ENCODE data around the gene COPS3. TPM values are rescaled to one million over a fixed set of nuclear protein-coding genes. Genes with fewer than 3 reads are reported as not detected.

Gene COPS3
- total and polyA plus RNA-seq, 4 donors = 32.9 to 63.3 (median 50.2) TPM

- no peak overlapping the region for H3K9ac ChIP-seq (ENCODE audit: insufficient read depth in 1 of 2, low read length in 2 of 2)
- H3K36me3 ChIP-seq (ENCODE audit: control insufficient read depth in 4 of 4, insufficient read depth in 4 of 4, low read length in 4 of 4) = peaks cover 39 to 87% (median 55%) of the 10 kb centered on the region in 4 donors
- no peaks in the 10 kb centered on the region for H3K27me3 ChIP-seq (ENCODE audit: control insufficient read depth in 3 of 3, insufficient read depth in 3 of 3, low read length in 2 of 3)
- H3K4me3 ChIP-seq = no peak overlapping the region
- TF ChIP-seq CTCF (IDR thresholded peaks at IDR 0.05; ENCODE audit: control extremely low read depth, extremely low read depth) = no peak
- DNase-seq = no peak
- H3K9me3 ChIP-seq (ENCODE audit: control insufficient read depth in 4 of 4, insufficient read depth in 3 of 4, low read length in 3 of 4) = no peaks in the 10 kb centered on the region
- no peaks in the 10 kb centered on the region for H3K4me1 ChIP-seq (ENCODE audit: control insufficient read depth in 5 of 5, insufficient read depth in 5 of 5, low read length in 5 of 5)
- WGBS, 2 donors = 97 to 99% methylated on average over 8 of the region's 8 CpGs
- H3K27ac ChIP-seq (ENCODE audit: low read depth in 1 of 2, low read length in 1 of 2) = no peak overlapping the region
- ATAC-seq (ENCODE audit: insufficient read depth, low FRiP score) = no peak
Observed at GRCh38 chr17:17220529-17220928, 60.5 kb downstream of the COPS3 start.

GRCh38 chr17:17217995-17218394 lies 63.1 kb downstream of the COPS3 start:
- ATAC-seq (ENCODE audit: insufficient read depth, low FRiP score) = no peak

GRCh38 chr17:17216776-17217175 lies 64.3 kb downstream of the COPS3 start:
- no peak overlapping the region for H3K9ac ChIP-seq (ENCODE audit: insufficient read depth in 1 of 2, low read length in 2 of 2)
- no peak overlapping the region for H3K4me3 ChIP-seq
- no peak for TF ChIP-seq CTCF (IDR thresholded peaks at IDR 0.05; ENCODE audit: control extremely low read depth, extremely low read depth)
- ATAC-seq (ENCODE audit: insufficient read depth, low FRiP score) (no peak), DNase-seq (no peak)
- WGBS, 2 donors = 90 to 96% methylated on average over 16 of the region's 16 CpGs
- H3K36me3 ChIP-seq (ENCODE audit: control insufficient read depth in 4 of 4, insufficient read depth in 4 of 4, low read length in 4 of 4) = peaks cover 35 to 80% (median 41%) of the 10 kb centered on the region in 4 donors
- H3K9me3 ChIP-seq (ENCODE audit: control insufficient read depth in 4 of 4, insufficient read depth in 3 of 4, low read length in 3 of 4) = no peaks in the 10 kb centered on the region
- H3K27ac ChIP-seq (ENCODE audit: low read depth in 1 of 2, low read length in 1 of 2) = no peak overlapping the region
- no peaks in the 10 kb centered on the region for H3K4me1 ChIP-seq (ENCODE audit: control insufficient read depth in 5 of 5, insufficient read depth in 5 of 5, low read length in 5 of 5)
- no peaks in the 10 kb centered on the region for H3K27me3 ChIP-seq (ENCODE audit: control insufficient read depth in 3 of 3, insufficient read depth in 3 of 3, low read length in 2 of 3)

More at GRCh38 chr17:17217995-17218394, 63.1 kb downstream of the COPS3 start:
- Histone ChIP-seq H3K4me3 (no peak overlapping the region), H3K9me3 (ENCODE audit: control insufficient read depth in 4 of 4, insufficient read depth in 3 of 4, low read length in 3 of 4) (no peaks in the 10 kb centered on the region), H3K9ac (ENCODE audit: insufficient read depth in 1 of 2, low read length in 2 of 2) (no peak overlapping the region), H3K4me1 (ENCODE audit: control insufficient read depth in 5 of 5, insufficient read depth in 5 of 5, low read length in 5 of 5) (no peaks in the 10 kb centered on the region), H3K27me3 (ENCODE audit: control insufficient read depth in 3 of 3, insufficient read depth in 3 of 3, low read length in 2 of 3) (no peaks in the 10 kb centered on the region), H3K36me3 (ENCODE audit: control insufficient read depth in 4 of 4, insufficient read depth in 4 of 4, low read length in 4 of 4) (peaks cover 36 to 84% (median 45%) of the 10 kb centered on the region in 4 donors), H3K27ac (ENCODE audit: low read depth in 1 of 2, low read length in 1 of 2) (no peak overlapping the region)
- 93 to 95% methylated on average over 3 of the region's 3 CpGs for WGBS, 2 donors
- no peak for DNase-seq
- TF ChIP-seq CTCF (IDR thresholded peaks at IDR 0.05; ENCODE audit: control extremely low read depth, extremely low read depth) = no peak

- no peak for DNase-seq
- Histone ChIP-seq H3K27me3 (ENCODE audit: control insufficient read depth in 3 of 3, insufficient read depth in 3 of 3, low read length in 2 of 3) (no peaks in the 10 kb centered on the region), H3K36me3 (ENCODE audit: control insufficient read depth in 4 of 4, insufficient read depth in 4 of 4, low read length in 4 of 4) (peaks cover 32 to 79% (median 38%) of the 10 kb centered on the region in 4 donors), H3K9ac (ENCODE audit: insufficient read depth in 1 of 2, low read length in 2 of 2) (no peak overlapping the region), H3K27ac (ENCODE audit: low read depth in 1 of 2, low read length in 1 of 2) (no peak overlapping the region), H3K4me3 (no peak overlapping the region), H3K4me1 (ENCODE audit: control insufficient read depth in 5 of 5, insufficient read depth in 5 of 5, low read length in 5 of 5) (no peaks in the 10 kb centered on the region), H3K9me3 (ENCODE audit: control insufficient read depth in 4 of 4, insufficient read depth in 3 of 4, low read length in 3 of 4) (no peaks in the 10 kb centered on the region)
- 94 to 95% methylated on average over 17 of the region's 17 CpGs for WGBS, 2 donors
- no peak for ATAC-seq (ENCODE audit: insufficient read depth, low FRiP score)
- no peak for TF ChIP-seq CTCF (IDR thresholded peaks at IDR 0.05; ENCODE audit: control extremely low read depth, extremely low read depth)
Observed at GRCh38 chr17:17216236-17216635, 64.8 kb downstream of the COPS3 start.

All from lung (tissue), 12 donors.